AG09309 (cell line): ENCODE measurements around the gene HSPA4L.

Experiments
- DNase-seq: peaks from one replicate; pipeline ENCODE4 v3.0.0-alpha.2; 2010; ENCODE audit warnings: low read depth
- H3K4me3 ChIP-seq: 2 replicates; pipeline ENCODE4 v1.5.1; 2011; ENCODE audit warnings: mild to moderate bottlenecking, low read depth, low read length, moderate library complexity; ENCODE audit not compliant: control insufficient read depth
- TF ChIP-seq, protein P1 (sequence below): IDR thresholded peaks from 2 replicates; pipeline ENCODE4 v1.5.1; 2011; ENCODE audit warnings: mild to moderate bottlenecking, low read depth, low read length, inconsistent platforms; ENCODE audit not compliant: insufficient read depth, control insufficient read depth; ENCODE audit errors: missing control alignments

The HSPA4L gene

DNA sequence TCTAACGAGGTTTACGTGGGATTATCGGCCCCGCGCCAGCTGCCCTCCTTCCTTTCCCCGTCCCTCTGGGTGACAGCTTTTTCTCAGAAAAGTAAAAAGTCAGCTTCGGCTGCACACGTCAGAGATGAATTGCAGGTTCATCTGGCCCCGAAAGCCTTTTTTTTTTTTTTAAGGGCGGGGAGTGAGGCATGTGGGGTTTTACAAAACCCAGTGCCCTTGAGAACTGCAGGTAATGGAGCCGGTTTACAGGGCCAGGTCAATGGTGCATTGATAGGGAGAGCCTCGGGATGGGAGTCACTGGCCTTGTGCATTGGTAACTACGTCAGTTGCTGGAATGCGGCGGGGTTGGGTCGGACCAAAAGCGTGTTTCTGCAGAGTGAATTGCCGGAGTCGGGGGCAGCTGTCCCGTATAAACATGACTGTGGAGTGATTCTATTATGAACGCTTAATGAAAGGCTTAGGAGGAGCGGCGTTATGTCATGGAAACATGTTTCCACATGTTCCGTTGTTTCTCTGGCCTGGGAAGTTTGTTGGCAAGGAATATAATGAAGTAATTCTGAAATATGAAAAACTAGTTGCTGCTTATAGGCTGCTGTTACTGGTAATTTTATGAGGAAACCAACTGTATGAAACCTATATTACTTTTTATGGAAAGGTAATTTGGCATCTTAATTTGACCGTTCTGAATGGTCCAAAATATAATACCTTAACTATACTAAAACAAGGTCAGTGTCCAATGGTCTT lies 1.1 kb downstream of the HSPA4L start:
- H3K4me3 ChIP-seq: peak overlapping the region; percentile 83
- TF ChIP-seq, protein P1, sequence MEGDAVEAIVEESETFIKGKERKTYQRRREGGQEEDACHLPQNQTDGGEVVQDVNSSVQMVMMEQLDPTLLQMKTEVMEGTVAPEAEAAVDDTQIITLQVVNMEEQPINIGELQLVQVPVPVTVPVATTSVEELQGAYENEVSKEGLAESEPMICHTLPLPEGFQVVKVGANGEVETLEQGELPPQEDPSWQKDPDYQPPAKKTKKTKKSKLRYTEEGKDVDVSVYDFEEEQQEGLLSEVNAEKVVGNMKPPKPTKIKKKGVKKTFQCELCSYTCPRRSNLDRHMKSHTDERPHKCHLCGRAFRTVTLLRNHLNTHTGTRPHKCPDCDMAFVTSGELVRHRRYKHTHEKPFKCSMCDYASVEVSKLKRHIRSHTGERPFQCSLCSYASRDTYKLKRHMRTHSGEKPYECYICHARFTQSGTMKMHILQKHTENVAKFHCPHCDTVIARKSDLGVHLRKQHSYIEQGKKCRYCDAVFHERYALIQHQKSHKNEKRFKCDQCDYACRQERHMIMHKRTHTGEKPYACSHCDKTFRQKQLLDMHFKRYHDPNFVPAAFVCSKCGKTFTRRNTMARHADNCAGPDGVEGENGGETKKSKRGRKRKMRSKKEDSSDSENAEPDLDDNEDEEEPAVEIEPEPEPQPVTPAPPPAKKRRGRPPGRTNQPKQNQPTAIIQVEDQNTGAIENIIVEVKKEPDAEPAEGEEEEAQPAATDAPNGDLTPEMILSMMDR: no peak
- no peak for DNase-seq

DNA sequence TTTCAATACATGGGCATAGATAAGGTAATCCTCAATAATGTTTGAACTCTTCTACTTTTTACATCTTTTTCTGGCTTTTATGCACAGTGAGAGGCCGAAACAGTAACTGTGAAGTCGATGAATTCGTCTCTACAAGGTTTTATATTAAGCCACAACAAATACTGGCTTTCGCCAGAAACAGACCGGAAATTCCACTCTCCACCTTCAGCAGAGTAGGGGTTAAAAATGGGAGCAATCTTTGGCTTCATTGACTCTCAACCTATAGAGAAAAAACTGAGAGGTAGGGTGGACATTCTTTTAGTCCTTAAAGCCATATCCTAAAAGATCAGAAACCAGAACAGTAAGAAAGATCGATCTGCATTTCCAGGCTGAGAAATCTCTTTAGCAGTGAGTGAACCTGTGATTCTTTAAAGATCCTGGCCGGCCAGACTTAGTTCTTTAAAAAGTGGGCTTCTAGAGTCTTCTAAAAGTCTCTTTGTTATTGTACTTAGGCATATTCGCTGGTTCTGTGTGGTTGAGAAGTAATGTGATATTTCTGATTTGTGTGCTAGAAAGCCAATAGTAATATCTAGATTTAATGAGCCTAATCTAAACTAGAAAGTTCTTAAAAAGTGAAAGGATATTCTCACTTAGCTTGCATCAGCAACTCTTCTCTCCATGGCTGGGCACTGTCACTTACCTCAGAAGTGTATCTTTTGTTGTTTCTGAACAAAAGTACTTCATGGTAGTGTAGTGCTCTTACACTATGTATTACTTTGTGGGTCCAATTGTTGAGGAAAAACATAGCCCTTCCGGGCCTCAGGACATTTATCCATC lies 2.0 kb downstream of the HSPA4L start:
- TF ChIP-seq, protein P1: no peak
- H3K4me3 ChIP-seq: no peak overlapping the region
- no peak for DNase-seq

DNA sequence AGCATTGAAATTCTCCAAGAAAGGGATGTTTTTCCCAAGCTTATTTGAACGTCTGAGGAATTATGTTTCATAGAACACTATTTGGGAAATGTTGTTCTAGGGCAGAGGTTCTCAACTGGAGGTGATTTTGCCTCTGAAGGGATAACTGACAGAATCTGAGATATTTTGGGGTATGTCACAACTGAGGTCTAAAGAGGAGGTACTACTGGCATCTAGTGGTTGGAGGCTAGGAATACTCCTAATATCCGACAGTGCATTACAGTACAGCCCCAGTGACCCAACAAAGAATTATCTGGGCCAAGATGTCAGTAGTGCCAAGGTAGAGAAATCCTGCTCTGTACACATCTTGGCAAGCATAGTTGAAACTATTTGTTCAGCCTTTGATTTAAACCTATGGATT lies 6.4 kb downstream of the HSPA4L start:
- DNase-seq: no peak
- TF ChIP-seq, protein P1: no peak

DNA sequence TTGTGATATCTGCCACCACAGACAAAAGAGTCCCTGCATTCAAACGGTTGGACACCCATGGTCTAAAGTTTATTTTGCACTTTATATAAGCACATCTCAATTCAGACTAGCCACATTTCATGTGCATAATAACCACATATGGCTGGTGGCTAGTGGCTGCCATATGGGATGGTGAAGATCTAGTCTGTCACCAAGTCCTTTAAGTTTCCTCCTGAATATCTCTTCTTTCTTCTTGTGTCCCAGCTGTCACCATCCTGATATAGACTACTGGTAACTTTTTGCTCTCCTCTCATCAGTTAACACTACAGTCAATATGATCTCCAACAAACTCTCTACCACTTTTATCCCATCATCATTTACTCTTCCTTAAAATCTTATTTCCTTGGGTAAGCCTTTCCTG lies 9.3 kb downstream of the HSPA4L start:
- H3K4me3 ChIP-seq: no peak overlapping the region
- no peak for DNase-seq
- TF ChIP-seq, protein P1: no peak

More for the DNA sequence above, 6.4 kb downstream of the HSPA4L start:
- no peak overlapping the region for H3K4me3 ChIP-seq

DNA sequence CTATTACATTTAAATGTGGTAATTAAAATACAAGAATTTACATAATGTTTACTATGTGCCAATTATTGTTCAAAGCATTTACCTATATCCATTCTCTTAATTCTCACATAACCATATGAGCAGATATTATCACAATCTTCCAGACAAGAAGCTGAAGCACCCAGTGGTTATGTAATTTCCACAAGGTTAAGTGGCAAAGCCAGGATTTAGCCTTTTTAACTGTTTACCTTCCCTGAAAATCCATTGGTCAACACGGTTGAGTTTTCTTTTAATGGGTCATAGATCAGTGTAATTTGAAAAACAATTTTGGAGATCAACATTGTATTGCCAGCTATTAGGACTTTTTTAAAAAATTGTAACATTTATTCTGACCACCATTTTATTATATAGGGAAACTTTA lies 11.4 kb downstream of the HSPA4L start:
- DNase-seq: no peak
- H3K4me3 ChIP-seq: no peak overlapping the region
- TF ChIP-seq, protein P1: no peak

DNA sequence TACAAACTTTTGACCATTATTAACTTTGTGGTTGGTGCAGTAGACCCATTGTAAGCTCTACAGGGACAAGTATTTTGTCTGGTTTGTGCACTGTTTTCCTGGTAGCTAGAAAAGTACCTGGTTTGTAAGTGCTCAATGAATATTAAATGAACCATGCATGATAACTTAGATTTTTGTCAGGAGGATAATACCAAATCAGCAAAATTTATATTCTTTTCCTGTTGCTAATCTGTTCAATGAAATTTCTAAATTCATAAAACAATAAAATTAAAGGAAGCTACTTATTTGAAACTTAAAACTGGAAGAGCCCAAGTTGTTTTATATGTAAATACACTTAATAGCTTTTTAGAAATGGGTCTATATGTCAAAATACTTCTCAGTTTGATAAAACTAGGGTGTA lies 17.6 kb downstream of the HSPA4L start:
- DNase-seq: no peak
- H3K4me3 ChIP-seq: no peak overlapping the region
- TF ChIP-seq, protein P1: no peak
